ENCODE data around the gene USP36.

GRCh38 chr17:78836420-78837021 is 4.1 kb downstream of the USP36 start:
- TF ChIP-seq TAF1 (conservative IDR thresholded peaks at IDR 0.05) (no peak), CTCF (IDR thresholded peaks at IDR 0.05; ENCODE audit: low read depth, low read length, missing input control) (no peak), FOXA1 (IDR thresholded peaks at IDR 0.05) (no peak), JUND (IDR thresholded peaks at IDR 0.05) (no peak), MAX (IDR thresholded peaks at IDR 0.05) (no peak), RAD21 (IDR thresholded peaks at IDR 0.05) (no peak), REST (IDR thresholded peaks at IDR 0.05) (no peak), ZBTB33 (IDR thresholded peaks at IDR 0.05) (no peak), GABPA (IDR thresholded peaks at IDR 0.05 in 1 of 2, conservative IDR thresholded peaks at IDR 0.05 in 1 of 2) (no peak), YY1 (IDR thresholded peaks at IDR 0.05) (no peak), HNF4G (IDR thresholded peaks at IDR 0.05) (no peak), HNF4A (conservative IDR thresholded peaks at IDR 0.05) (no peak), RXRA (IDR thresholded peaks at IDR 0.05) (no peak)
